Caco-2 (cell line): ENCODE measurements around the gene PEDS1. TPM values are rescaled to one million over a fixed set of nuclear protein-coding genes. Genes with fewer than 3 reads are reported as not detected.
A peak's percentile ranks its signal among the peaks of the same experiment; 100 is the strongest.
"Not testable (repeated sequence)": the region's sequence is repeated elsewhere in the genome, so short reads cannot be mapped to it uniquely, and the experiment has no call there.

ENCODE experiments used
- BruUV-seq: library from RNA; stranded (reverse); fragments of 400-500 nt; replicated peaks from 2 replicates; lab custom pipeline; 2021; lab: Mats Ljungman, UMichigan
- CTCF ChIA-PET: fragments of 300-600 bp; sonication (Branson Sonifier 250); formaldehyde crosslinking; loops from one replicate; lab custom pipeline; 2022; ENCODE audit warnings: antibody characterized with exemption; lab: Charles Lee
- POLR2A ChIA-PET: fragments of 300-600 bp; sonication (Branson Sonifier 250); formaldehyde crosslinking; loops from one replicate; lab custom pipeline; 2022; ENCODE audit warnings: antibody characterized with exemption; lab: Charles Lee
- DNase-seq, 2 experiments: peaks; one replicate each; pipeline versions ENCODE4 v3.0.0 to v3.0.0-alpha.2; 2020 to 2022
- H3K27me3 ChIP-seq: replicated peaks from 2 replicates; pipeline ENCODE4 v1.6.0; 2011; ENCODE audit warnings: low read length; ENCODE audit not compliant: control insufficient read depth, insufficient read depth
- H3K36me3 ChIP-seq: 2 replicates; pipeline ENCODE4 v1.5.1; 2011; ENCODE audit warnings: low read length; ENCODE audit not compliant: control insufficient read depth, insufficient read depth
- H3K4me1 ChIP-seq: fragments of 250-450 bp; sonication (Bioruptor Pico); 2 replicates; pipeline ENCODE4 v1.5.1; 2020; ENCODE audit warnings: mild to moderate bottlenecking
- H3K4me3 ChIP-seq: 2 replicates; pipeline ENCODE4 v1.5.1; 2011; ENCODE audit warnings: low read depth, mild to moderate bottlenecking, control low read depth, low read length
- H3K9me3 ChIP-seq: fragments of 250-450 bp; sonication (Bioruptor Pico); 2 replicates; pipeline ENCODE4 v1.5.1; 2020; ENCODE audit warnings: mild to moderate bottlenecking, moderate library complexity
- H3K27ac Mint-ChIP-seq: one replicate; pipeline ENCODE4 v1.8.0; 2022; ENCODE audit warnings: mixed read lengths; ENCODE audit not compliant: unreplicated experiment
- H3K27me3 Mint-ChIP-seq: one replicate; pipeline ENCODE4 v1.8.0; 2022; ENCODE audit warnings: mixed read lengths; ENCODE audit not compliant: insufficient read depth, unreplicated experiment
- H3K36me3 Mint-ChIP-seq: one replicate; pipeline ENCODE4 v1.8.0; 2022; ENCODE audit warnings: mild to moderate bottlenecking, mixed read lengths; ENCODE audit not compliant: insufficient read depth, unreplicated experiment
- H3K4me1 Mint-ChIP-seq: one replicate; pipeline ENCODE4 v1.8.0; 2022; ENCODE audit warnings: low read depth, mixed read lengths; ENCODE audit not compliant: unreplicated experiment
- H3K4me3 Mint-ChIP-seq: one replicate; pipeline ENCODE4 v1.8.0; 2022; ENCODE audit warnings: mild to moderate bottlenecking, moderate library complexity, mixed read lengths; ENCODE audit not compliant: unreplicated experiment
- H3K9me3 Mint-ChIP-seq: one replicate; pipeline ENCODE4 v1.8.0; 2022; ENCODE audit warnings: mixed read lengths; ENCODE audit not compliant: unreplicated experiment
- intact Hi-C: fragments of 100-400 bp; cut with micrococcal nuclease; formaldehyde crosslinking; loops from one replicate; pipeline ENCODE4 v1.10.0; 2022; ENCODE audit not compliant: unreplicated experiment
- total RNA-seq: library from RNA; stranded (reverse); gene quantifications from 2 replicates; pipeline ENCODE4 v1.2.3, GENCODE V29; 2022
- TF ChIP-seq, protein P1 (sequence below), 2 experiments: fragments of 200-600 bp in 1 of 2; IDR thresholded peaks; 1 replicate in 1 of 2; 2 replicates in 1 of 2; pipeline versions ENCODE4 v1.5.1 to v1.8.0; 2011 to 2022; ENCODE audit warnings: antibody characterized with exemption in 1 of 2, control low read depth in 1 of 2, inconsistent platforms in 1 of 2, low read depth in 1 of 2, low read length in 1 of 2, mild to moderate bottlenecking in 1 of 2, moderate library complexity in 1 of 2; ENCODE audit not compliant: insufficient read depth in 1 of 2, severe bottlenecking in 1 of 2, unreplicated experiment in 1 of 2

PEDS1 gene
- total RNA-seq, 1 experiment from 2014 or later = 78.3 TPM

DNA sequence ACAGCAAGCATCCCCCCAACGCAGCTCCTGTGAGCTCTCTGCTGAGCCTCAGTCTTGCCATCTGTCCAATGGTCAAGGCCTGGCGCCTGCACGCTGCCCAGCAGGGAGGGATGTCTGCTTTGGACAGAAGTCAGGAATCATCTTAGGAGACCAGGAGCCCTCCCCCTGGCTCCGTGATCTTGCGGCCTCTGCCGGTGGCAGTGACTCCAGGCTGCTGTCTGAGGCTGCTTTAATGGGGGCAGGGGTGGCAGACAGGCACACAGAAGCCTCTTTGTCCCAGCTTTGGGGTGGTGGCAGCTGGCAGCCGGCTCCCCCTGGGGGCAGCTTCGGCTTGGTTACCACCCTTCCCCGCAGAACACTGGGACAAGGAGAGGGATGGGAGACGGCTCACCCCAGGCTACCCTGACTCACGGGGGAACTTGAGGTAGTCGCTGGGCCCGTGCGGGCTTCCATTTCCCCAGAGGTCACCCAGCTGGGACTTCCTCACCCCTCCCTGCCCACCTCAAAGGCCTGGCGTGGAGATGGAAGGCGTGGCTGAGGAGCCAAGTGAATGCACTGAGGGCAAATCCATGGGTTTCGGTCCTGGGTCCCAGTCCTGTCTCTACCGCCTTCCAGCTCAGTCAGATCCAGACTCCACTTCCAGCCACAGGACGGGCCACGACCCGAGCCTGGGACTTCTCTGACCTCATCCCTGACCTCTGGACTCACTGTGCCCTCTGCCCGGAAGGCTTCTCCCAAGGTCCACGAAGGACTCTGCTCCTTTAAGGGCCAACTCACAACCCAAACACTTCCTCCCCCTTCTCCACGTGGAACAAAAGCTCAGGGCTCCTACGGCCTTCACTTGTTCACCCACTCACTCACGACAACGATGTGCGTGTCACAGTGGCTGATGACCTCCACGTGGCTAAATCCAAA, 14.8 kb downstream of the PEDS1 start:
- intact Hi-C loops = no loop called here
- Mint-ChIP-seq H3K27me3 (no peaks in the 10 kb centered on the region), H3K9me3 (no peaks in the 10 kb centered on the region), H3K36me3 (peaks cover 98% of the 10 kb centered on the region), H3K4me3 (no peak overlapping the region), H3K27ac (peak overlapping the region; percentile 46), H3K4me1 (peaks cover 29% of the 10 kb centered on the region)
- Histone ChIP-seq H3K9me3 (no peaks in the 10 kb centered on the region), H3K27me3 (no peaks in the 10 kb centered on the region), H3K4me3 (no peak overlapping the region), H3K4me1 (peaks cover 34% of the 10 kb centered on the region), H3K36me3 (peaks cover 13% of the 10 kb centered on the region)
- TF ChIP-seq, protein P1, sequence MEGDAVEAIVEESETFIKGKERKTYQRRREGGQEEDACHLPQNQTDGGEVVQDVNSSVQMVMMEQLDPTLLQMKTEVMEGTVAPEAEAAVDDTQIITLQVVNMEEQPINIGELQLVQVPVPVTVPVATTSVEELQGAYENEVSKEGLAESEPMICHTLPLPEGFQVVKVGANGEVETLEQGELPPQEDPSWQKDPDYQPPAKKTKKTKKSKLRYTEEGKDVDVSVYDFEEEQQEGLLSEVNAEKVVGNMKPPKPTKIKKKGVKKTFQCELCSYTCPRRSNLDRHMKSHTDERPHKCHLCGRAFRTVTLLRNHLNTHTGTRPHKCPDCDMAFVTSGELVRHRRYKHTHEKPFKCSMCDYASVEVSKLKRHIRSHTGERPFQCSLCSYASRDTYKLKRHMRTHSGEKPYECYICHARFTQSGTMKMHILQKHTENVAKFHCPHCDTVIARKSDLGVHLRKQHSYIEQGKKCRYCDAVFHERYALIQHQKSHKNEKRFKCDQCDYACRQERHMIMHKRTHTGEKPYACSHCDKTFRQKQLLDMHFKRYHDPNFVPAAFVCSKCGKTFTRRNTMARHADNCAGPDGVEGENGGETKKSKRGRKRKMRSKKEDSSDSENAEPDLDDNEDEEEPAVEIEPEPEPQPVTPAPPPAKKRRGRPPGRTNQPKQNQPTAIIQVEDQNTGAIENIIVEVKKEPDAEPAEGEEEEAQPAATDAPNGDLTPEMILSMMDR (IDR thresholded peaks at IDR 0.05; ENCODE audit: insufficient read depth in 1 of 2, low read depth in 1 of 2, low read length in 1 of 2, severe bottlenecking in 1 of 2, unreplicated experiment in 1 of 2) = peak; percentile 27 to 29
- BruUV-seq = no TSS peak
- ChIA-PET CTCF (interaction anchor here (0.6 to 1.6 kb wide), 6 partner anchors 15 to 487 kb away, joined by 3 to 8 read pairs (median 4); no protein-coding TSS in a partner anchor), POLR2A (interaction anchor here (0.6 to 1.5 kb wide), 4 partner anchors 16 to 140 kb away, joined by 3 to 6 read pairs (median 4); no protein-coding TSS in a partner anchor)
- peak in 1 of 2 experiments; percentile 55 for DNase-seq

DNA sequence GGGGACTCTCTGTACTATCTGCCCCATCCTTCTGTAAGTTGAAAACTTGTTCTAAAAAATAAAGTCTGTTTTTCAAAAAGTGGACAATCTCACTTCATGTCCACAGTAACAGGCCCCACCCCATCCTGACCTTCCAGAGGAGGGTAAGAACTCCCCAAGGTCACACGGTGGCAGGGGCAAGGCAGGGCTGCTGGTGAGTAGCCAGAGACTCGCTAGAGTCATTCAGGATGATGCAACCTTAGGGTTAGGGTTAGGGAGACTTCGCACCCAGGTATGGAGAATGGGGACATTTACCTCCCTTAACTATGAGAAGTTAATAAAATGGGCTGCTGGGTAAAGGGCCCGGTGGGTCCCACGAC, 15.4 kb downstream of the PEDS1 start:
- no peak overlapping the region for H3K4me3 ChIP-seq
- peaks cover 11% of the 10 kb centered on the region for H3K36me3 ChIP-seq
- no TSS peak for BruUV-seq
- TF ChIP-seq, protein P1 (IDR thresholded peaks at IDR 0.05; ENCODE audit: insufficient read depth in 1 of 2, low read depth in 1 of 2, low read length in 1 of 2, severe bottlenecking in 1 of 2, unreplicated experiment in 1 of 2) = no peak
- no peaks in the 10 kb centered on the region for H3K27me3 Mint-ChIP-seq
- H3K36me3 Mint-ChIP-seq = peaks cover 96% of the 10 kb centered on the region
- H3K4me3 Mint-ChIP-seq = no peak overlapping the region
- H3K27ac Mint-ChIP-seq = peak overlapping the region; percentile 46
- no peaks in the 10 kb centered on the region for H3K9me3 Mint-ChIP-seq
- H3K9me3 ChIP-seq = no peaks in the 10 kb centered on the region
- intact Hi-C loops = no loop called here
- ChIA-PET CTCF (interaction anchor here (1.2 kb wide), 1 partner anchor 28 kb away, joined by 3 read pairs; no protein-coding TSS in a partner anchor), POLR2A (interaction anchor here (0.6 kb wide), 1 partner anchor 139 kb away, joined by 3 read pairs; no protein-coding TSS in a partner anchor)
- peaks cover 34% of the 10 kb centered on the region for H3K4me1 ChIP-seq
- peaks cover 26% of the 10 kb centered on the region for H3K4me1 Mint-ChIP-seq
- no peak for DNase-seq
- no peaks in the 10 kb centered on the region for H3K27me3 ChIP-seq

DNA sequence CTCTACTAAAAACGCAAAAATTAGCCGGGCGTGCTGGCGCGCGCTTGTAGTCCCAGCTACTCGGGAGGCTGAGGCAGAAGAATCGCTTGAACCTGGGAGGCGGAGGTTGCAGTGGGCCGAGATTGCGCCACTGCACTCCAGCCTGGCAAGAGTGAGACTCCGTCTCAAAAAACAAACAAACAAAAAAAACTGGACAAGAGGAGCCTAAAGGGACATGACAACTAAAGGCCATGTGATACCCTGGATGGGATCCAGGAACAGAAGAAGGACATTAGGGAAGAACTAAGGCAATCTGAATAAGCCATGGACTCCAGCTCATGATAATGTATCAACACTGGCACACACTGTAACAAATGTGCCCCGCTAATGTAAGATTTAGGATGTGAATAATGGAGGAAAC, 15.8 kb downstream of the PEDS1 start:
- peaks cover 31% of the 10 kb centered on the region for H3K4me1 ChIP-seq
- H3K9me3 Mint-ChIP-seq, H3K27me3 Mint-ChIP-seq, H3K27me3 ChIP-seq, POLR2A ChIA-PET, H3K4me3 ChIP-seq, BruUV-seq, intact Hi-C loops, H3K9me3 ChIP-seq, DNase-seq, H3K4me3 Mint-ChIP-seq: not testable (repeated sequence)
- peaks cover 10% of the 10 kb centered on the region; the same call in 1 of the 2 replicates for H3K36me3 ChIP-seq
- Mint-ChIP-seq H3K27ac (peak overlapping the region; percentile 46), H3K36me3 (peaks cover 93% of the 10 kb centered on the region), H3K4me1 (peaks cover 22% of the 10 kb centered on the region)
- CTCF ChIA-PET = interaction anchor here (1.2 to 1.4 kb wide), 2 partner anchors 17 to 29 kb away, joined by 3 to 6 read pairs; no protein-coding TSS in a partner anchor
